ENCODE measurements around the gene SLC1A5. TPM values are rescaled to one million over a fixed set of nuclear protein-coding genes. Genes with fewer than 3 reads are reported as not detected.
"Not testable (repeated sequence)": the region's sequence is repeated elsewhere in the genome, so short reads cannot be mapped to it uniquely, and the experiment has no call there.

The SLC1A5 gene
- total RNA-seq, 2 experiments from 2014 or later = 145 to 161 TPM

GRCh38 chr19:46773018-46773399 lies 15.4 kb downstream of the SLC1A5 start:
- H3K36me3 ChIP-seq (ENCODE audit: insufficient read depth, low read length) = peaks cover 44% of the 10 kb centered on the region
- BruUV-seq (replicated peaks) = no TSS peak
- H2AFZ ChIP-seq (ENCODE audit: low read length) = no peak overlapping the region
- POLR2A ChIA-PET = no interaction called here
- no peaks in the 10 kb centered on the region for H3K4me1 ChIP-seq (ENCODE audit: insufficient read depth, low read length, poor library complexity, severe bottlenecking)
- no peaks in the 10 kb centered on the region for H3K79me2 ChIP-seq (ENCODE audit: insufficient read depth, low read depth, low read length)
- no peak overlapping the region for H3K4me2 ChIP-seq (ENCODE audit: low read length)
- TF ChIP-seq CTCF (conservative IDR thresholded peaks at IDR 0.05; ENCODE audit: low read length) (no peak), EZH2phosphoT487 (IDR thresholded peaks at IDR 0.05; ENCODE audit: borderline replicate concordance, low read depth, low read length) (no peak)
- no peaks in the 10 kb centered on the region for H3K9me2 ChIP-seq (ENCODE audit: insufficient read depth, low read length)
- DNase-seq (ENCODE audit: low spot score) = no peak
- no peaks in the 10 kb centered on the region for H3K9me3 ChIP-seq (ENCODE audit: low read length)
- H4K20me1 ChIP-seq (ENCODE audit: insufficient read depth, low read length) = no peaks in the 10 kb centered on the region
- intact Hi-C loops (cut with micrococcal nuclease; ENCODE audit: unreplicated experiment) = no loop called here
- CTCF ChIA-PET (ENCODE audit: unreplicated experiment) = no interaction called here
- no peak overlapping the region for H3K4me3 ChIP-seq (ENCODE audit: low read depth, low read length, poor library complexity, severe bottlenecking)
- no peak overlapping the region for H3K27ac ChIP-seq (ENCODE audit: low read depth, low read length, poor library complexity, severe bottlenecking)

- Histone ChIP-seq H3K27ac (ENCODE audit: low read depth, low read length, poor library complexity, severe bottlenecking) (no peak overlapping the region), H2AFZ (ENCODE audit: low read length) (no peak overlapping the region), H3K4me1 (ENCODE audit: insufficient read depth, low read length, poor library complexity, severe bottlenecking) (no peaks in the 10 kb centered on the region), H3K36me3 (ENCODE audit: insufficient read depth, low read length) (peaks cover 39% of the 10 kb centered on the region), H3K4me2 (ENCODE audit: low read length) (no peak overlapping the region), H3K4me3 (ENCODE audit: low read depth, low read length, poor library complexity, severe bottlenecking) (no peak overlapping the region), H3K79me2 (ENCODE audit: insufficient read depth, low read depth, low read length) (no peaks in the 10 kb centered on the region), H3K9me2 (ENCODE audit: insufficient read depth, low read length) (no peaks in the 10 kb centered on the region), H4K20me1 (ENCODE audit: insufficient read depth, low read length) (no peaks in the 10 kb centered on the region), H3K9me3 (ENCODE audit: low read length) (no peaks in the 10 kb centered on the region)
- no peak for TF ChIP-seq CTCF (conservative IDR thresholded peaks at IDR 0.05; ENCODE audit: low read length)
- no peak for TF ChIP-seq EZH2phosphoT487 (IDR thresholded peaks at IDR 0.05; ENCODE audit: borderline replicate concordance, low read depth, low read length)
- ChIA-PET POLR2A (no interaction called here), CTCF (ENCODE audit: unreplicated experiment) (no interaction called here)
- no peak for DNase-seq (ENCODE audit: low spot score)
- intact Hi-C loops (cut with micrococcal nuclease; ENCODE audit: unreplicated experiment) = no loop called here
- TSS peak; percentile 19 for BruUV-seq (replicated peaks)
These were observed 16.0 kb downstream of the SLC1A5 start for GRCh38 chr19:46772170-46773017.

- H3K4me2 ChIP-seq (ENCODE audit: low read length); H3K27ac ChIP-seq (ENCODE audit: low read depth, low read length, poor library complexity, severe bottlenecking); BruUV-seq (replicated peaks); H4K20me1 ChIP-seq (ENCODE audit: insufficient read depth, low read length); H3K4me1 ChIP-seq (ENCODE audit: insufficient read depth, low read length, poor library complexity, severe bottlenecking); H3K9me3 ChIP-seq (ENCODE audit: low read length); CTCF ChIA-PET (ENCODE audit: unreplicated experiment); H3K79me2 ChIP-seq (ENCODE audit: insufficient read depth, low read depth, low read length); H2AFZ ChIP-seq (ENCODE audit: low read length); H3K4me3 ChIP-seq (ENCODE audit: low read depth, low read length, poor library complexity, severe bottlenecking); intact Hi-C loops (cut with micrococcal nuclease; ENCODE audit: unreplicated experiment); H3K9me2 ChIP-seq (ENCODE audit: insufficient read depth, low read length); H3K36me3 ChIP-seq (ENCODE audit: insufficient read depth, low read length); DNase-seq (ENCODE audit: low spot score): not testable (repeated sequence)
- POLR2A ChIA-PET = interaction anchor here (0.6 kb wide), 1 partner anchor 207 kb away, joined by 3 read pairs; no protein-coding TSS in a partner anchor
These were observed 19.6 kb downstream of the SLC1A5 start for GRCh38 chr19:46768746-46769145.
